GM23338 (cell line): ENCODE measurements around the gene GPC6. TPM values are rescaled to one million over a fixed set of nuclear protein-coding genes. Genes with fewer than 3 reads are reported as not detected.

ENCODE experiments used
- ATAC-seq: fragments of 200-7000 bp; cut with Tn5 transposase; 3 replicates; pipeline ENCODE4 v1.9.1; 2020
- DNase-seq: peaks from one replicate; pipeline ENCODE4 v3.0.0-alpha.2; 2015; ENCODE audit warnings: low spot score
- H2AFZ ChIP-seq: fragments of 200-600 bp; sonication (generic); 2 replicates; pipeline ENCODE4 v1.8.0; 2016; ENCODE audit warnings: antibody characterized with exemption, mild to moderate bottlenecking, moderate library complexity
- H3F3A ChIP-seq: fragments of 200-600 bp; sonication (generic); replicated peaks from 2 replicates; pipeline ENCODE4 v1.8.0; 2017; ENCODE audit warnings: antibody characterized with exemption, mixed run types, low read depth
- H3K27ac ChIP-seq: fragments of 200-600 bp; sonication (generic); 2 replicates; pipeline ENCODE4 v1.6.1; 2016; ENCODE audit warnings: low read depth
- H3K27me3 ChIP-seq: fragments of 200-600 bp; sonication (generic); 2 replicates; pipeline ENCODE4 v1.8.0; 2016; ENCODE audit warnings: mild to moderate bottlenecking, mixed run types, moderate library complexity; ENCODE audit not compliant: insufficient read depth
- H3K36me3 ChIP-seq: fragments of 200-600 bp; sonication (generic); 2 replicates; pipeline ENCODE4 v1.8.0; 2016; ENCODE audit warnings: mild to moderate bottlenecking; ENCODE audit not compliant: insufficient read depth
- H3K4me1 ChIP-seq: fragments of 200-600 bp; sonication (generic); 2 replicates; pipeline ENCODE4 v1.8.0; 2016; ENCODE audit warnings: mild to moderate bottlenecking, moderate library complexity; ENCODE audit not compliant: insufficient read depth
- H3K4me2 ChIP-seq: fragments of 200-600 bp; sonication (generic); 2 replicates; pipeline ENCODE4 v1.7.1; 2017; ENCODE audit warnings: mixed run types
- H3K4me3 ChIP-seq: fragments of 200-600 bp; sonication (generic); 2 replicates; pipeline ENCODE4 v1.6.1; 2016; ENCODE audit warnings: mixed run types
- H3K79me2 ChIP-seq: fragments of 200-600 bp; sonication (generic); replicated peaks from 2 replicates; pipeline ENCODE4 v1.8.0; 2017; ENCODE audit warnings: mild to moderate bottlenecking; ENCODE audit not compliant: insufficient read depth
- H3K9me2 ChIP-seq: fragments of 200-600 bp; sonication (generic); 2 replicates; pipeline ENCODE4 v1.8.0; 2017; ENCODE audit not compliant: insufficient read depth
- H4K20me1 ChIP-seq: fragments of 200-600 bp; sonication (generic); replicated peaks from 2 replicates; pipeline ENCODE4 v1.8.0; 2017; ENCODE audit warnings: mild to moderate bottlenecking; ENCODE audit not compliant: insufficient read depth
- H3K27ac Mint-ChIP-seq: 2 replicates; pipeline ENCODE4 v1.8.0; 2020; ENCODE audit warnings: inconsistent platforms, mild to moderate bottlenecking, moderate library complexity, mixed read lengths
- H3K27me3 Mint-ChIP-seq: 3 replicates; pipeline ENCODE4 v1.8.0; 2022; ENCODE audit warnings: low read depth, mild to moderate bottlenecking, moderate library complexity, mixed read lengths, inconsistent platforms; ENCODE audit not compliant: insufficient read depth, poor library complexity
- H3K36me3 Mint-ChIP-seq: 3 replicates; pipeline ENCODE4 v1.8.0; 2021; ENCODE audit warnings: low read depth, mild to moderate bottlenecking, inconsistent platforms, moderate library complexity, mixed read lengths
- H3K4me1 Mint-ChIP-seq: 3 replicates; pipeline ENCODE4 v1.8.0; 2020; ENCODE audit warnings: mild to moderate bottlenecking, inconsistent platforms, mixed read lengths
- H3K4me3 Mint-ChIP-seq: 3 replicates; pipeline ENCODE4 v1.8.0; 2021; ENCODE audit warnings: moderate library complexity, mild to moderate bottlenecking, inconsistent platforms, mixed read lengths
- H3K9me3 Mint-ChIP-seq: 3 replicates; pipeline ENCODE4 v1.8.0; 2020; ENCODE audit warnings: moderate library complexity, mild to moderate bottlenecking, inconsistent platforms, mixed read lengths
- CREB1 ChIP-seq: fragments of 250-450 bp; sonication (Bioruptor Pico); IDR thresholded peaks from 2 replicates; pipeline ENCODE4 v1.5.0; 2020; ENCODE audit warnings: low read depth, mild to moderate bottlenecking, moderate library complexity
- CTCF ChIP-seq, 2 experiments: fragments of 200-600 bp in 1 of 2; sonication (generic) in 1 of 2; conservative IDR thresholded peaks; 2 replicates each; pipeline versions ENCODE4 v1.5.1 to v1.6.1; 2016 to 2017; ENCODE audit warnings: antibody characterized with exemption in 2 of 2, low read depth in 2 of 2, mild to moderate bottlenecking in 2 of 2, moderate library complexity in 1 of 2
- EZH2 ChIP-seq: fragments of 200-600 bp; sonication (generic); IDR thresholded peaks from one replicate; pipeline ENCODE4 v1.8.0; 2017; ENCODE audit warnings: antibody characterized with exemption, mild to moderate bottlenecking, low read depth; ENCODE audit not compliant: unreplicated experiment
- EZH2phosphoT487 ChIP-seq: fragments of 200-600 bp; sonication (generic); IDR thresholded peaks from one replicate; pipeline ENCODE4 v1.8.1; 2018; ENCODE audit warnings: antibody characterized with exemption; ENCODE audit not compliant: unreplicated experiment
- JUNB ChIP-seq: IDR thresholded peaks from one replicate; pipeline ENCODE4 v1.6.1; 2016; ENCODE audit warnings: antibody characterized with exemption; ENCODE audit not compliant: unreplicated experiment
- NANOG ChIP-seq: IDR thresholded peaks from 2 replicates; pipeline ENCODE4 v1.6.1; 2016; ENCODE audit warnings: antibody characterized with exemption, borderline replicate concordance
- POLR2AphosphoS5 ChIP-seq: IDR thresholded peaks from 2 replicates; pipeline ENCODE4 v1.6.1; 2016; ENCODE audit warnings: antibody characterized with exemption, low read depth
- STAT1 ChIP-seq: IDR thresholded peaks from one replicate; pipeline ENCODE4 v1.6.1; 2016; ENCODE audit warnings: antibody characterized with exemption; ENCODE audit not compliant: unreplicated experiment
- ZNF331 ChIP-seq: fragments of 250-450 bp; sonication (Bioruptor Pico); IDR thresholded peaks from 2 replicates; pipeline ENCODE4 v1.5.0; 2020; ENCODE audit warnings: low read depth, mild to moderate bottlenecking, moderate library complexity
- polyA plus RNA-seq: library from polyadenylated mRNA; unstranded; fragments of >200 nt; fragmentation: Nextera tagmentation; extraction: Ambion mirVana; gene quantifications from 2 replicates; pipeline ENCODE4 v1.2.1, GENCODE V29; 2016
- total RNA-seq: library from RNA; depleted of rRNA; stranded (reverse); fragments of >200 nt; shearing (Covaris generic); gene quantifications from 2 replicates; pipeline ENCODE4 v1.2.3, GENCODE V29; 2014
- TF ChIP-seq, protein P1 (sequence below): fragments of 250-450 bp; sonication (Bioruptor Pico); IDR thresholded peaks from 2 replicates; pipeline ENCODE4 v1.5.0; 2020; ENCODE audit warnings: mild to moderate bottlenecking, moderate library complexity
- TF ChIP-seq, protein P2 (sequence below): IDR thresholded peaks from 2 replicates; pipeline ENCODE4 v1.6.1; 2016; ENCODE audit warnings: antibody characterized with exemption

Gene GPC6
- total and polyA plus RNA-seq, 2 experiments from 2014 or later = 6.4 to 28.6 TPM

- no peak for TF ChIP-seq STAT1
- TF ChIP-seq ZNF331 = no peak
Observed at GRCh38 chr13:93472814-93473296, 246.2 kb downstream of the GPC6 start (continued).

DNA sequence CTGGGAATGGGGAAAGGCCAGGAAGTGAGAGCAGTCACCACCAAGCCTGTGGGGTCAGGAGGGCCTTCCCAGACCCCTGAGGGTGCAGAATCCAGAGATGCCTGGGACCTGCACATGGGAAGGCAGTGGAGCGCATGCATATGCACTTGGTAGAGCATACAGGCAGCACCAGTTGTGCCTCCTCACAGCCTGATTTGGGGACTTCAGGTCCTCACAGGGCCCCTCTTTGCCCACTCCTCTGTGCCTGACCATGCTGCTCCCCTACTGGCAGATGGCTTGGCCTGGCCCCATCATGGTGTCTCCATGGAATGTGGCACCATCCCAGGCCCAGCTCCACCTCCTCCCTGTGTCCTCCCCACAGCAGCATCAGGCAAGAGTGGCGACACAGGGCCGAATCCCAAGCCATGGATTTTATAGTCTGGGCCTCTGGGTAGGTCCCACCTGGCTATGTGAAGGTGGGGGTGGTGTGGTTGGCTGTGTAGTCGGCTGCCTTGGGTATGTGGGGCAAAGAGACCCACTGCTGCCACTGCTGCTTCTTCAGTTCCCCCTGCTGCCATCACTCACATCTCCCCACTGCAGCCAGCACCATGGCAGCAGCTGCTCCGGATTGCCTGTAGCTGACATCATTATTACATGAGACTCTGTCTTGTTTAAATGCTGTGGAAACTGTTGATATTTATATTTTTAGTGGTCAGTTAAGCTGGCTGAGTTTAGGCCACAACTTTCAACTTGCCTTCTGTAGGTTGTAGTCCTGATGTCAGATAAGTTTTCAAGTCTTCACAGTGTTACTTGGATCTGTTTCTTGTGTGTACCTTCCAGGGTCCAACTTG is 247.0 kb downstream of the GPC6 start:
- DNase-seq (no peak), ATAC-seq (no peak)
- Histone ChIP-seq H3K4me2 (no peak overlapping the region), H3K36me3 (no peaks in the 10 kb centered on the region; the same call in 1 of the 2 replicates), H3K4me1 (peaks cover 12% of the 10 kb centered on the region), H3K9me2 (no peaks in the 10 kb centered on the region), H3K4me3 (no peak overlapping the region), H4K20me1 (no peaks in the 10 kb centered on the region), H3K27ac (no peak overlapping the region), H3K79me2 (peaks cover 44% of the 10 kb centered on the region), H2AFZ (no peak overlapping the region), H3F3A (no peaks in the 10 kb centered on the region), H3K27me3 (no peaks in the 10 kb centered on the region)
- Mint-ChIP-seq H3K36me3 (peaks cover 33% of the 10 kb centered on the region; the same call in 2 of the 3 replicates), H3K9me3 (peaks cover 32% of the 10 kb centered on the region), H3K4me3 (no peak overlapping the region), H3K27me3 (peaks cover 10% of the 10 kb centered on the region), H3K27ac (0 out of 2 replicates have a peak overlapping the region, but pooled peaks have one; percentile 12), H3K4me1 (peaks cover 15% of the 10 kb centered on the region)
- TF ChIP-seq CTCF (conservative IDR thresholded peaks at IDR 0.05; ENCODE audit: low read depth in 2 of 2) (no peak), EZH2phosphoT487 (no peak), CREB1 (CRISPR knock-in tag) (no peak), STAT1 (no peak), ZNF331 (no peak), POLR2AphosphoS5 (no peak), JUNB (no peak), NANOG (no peak), EZH2 (no peak)
- TF ChIP-seq, protein P1, sequence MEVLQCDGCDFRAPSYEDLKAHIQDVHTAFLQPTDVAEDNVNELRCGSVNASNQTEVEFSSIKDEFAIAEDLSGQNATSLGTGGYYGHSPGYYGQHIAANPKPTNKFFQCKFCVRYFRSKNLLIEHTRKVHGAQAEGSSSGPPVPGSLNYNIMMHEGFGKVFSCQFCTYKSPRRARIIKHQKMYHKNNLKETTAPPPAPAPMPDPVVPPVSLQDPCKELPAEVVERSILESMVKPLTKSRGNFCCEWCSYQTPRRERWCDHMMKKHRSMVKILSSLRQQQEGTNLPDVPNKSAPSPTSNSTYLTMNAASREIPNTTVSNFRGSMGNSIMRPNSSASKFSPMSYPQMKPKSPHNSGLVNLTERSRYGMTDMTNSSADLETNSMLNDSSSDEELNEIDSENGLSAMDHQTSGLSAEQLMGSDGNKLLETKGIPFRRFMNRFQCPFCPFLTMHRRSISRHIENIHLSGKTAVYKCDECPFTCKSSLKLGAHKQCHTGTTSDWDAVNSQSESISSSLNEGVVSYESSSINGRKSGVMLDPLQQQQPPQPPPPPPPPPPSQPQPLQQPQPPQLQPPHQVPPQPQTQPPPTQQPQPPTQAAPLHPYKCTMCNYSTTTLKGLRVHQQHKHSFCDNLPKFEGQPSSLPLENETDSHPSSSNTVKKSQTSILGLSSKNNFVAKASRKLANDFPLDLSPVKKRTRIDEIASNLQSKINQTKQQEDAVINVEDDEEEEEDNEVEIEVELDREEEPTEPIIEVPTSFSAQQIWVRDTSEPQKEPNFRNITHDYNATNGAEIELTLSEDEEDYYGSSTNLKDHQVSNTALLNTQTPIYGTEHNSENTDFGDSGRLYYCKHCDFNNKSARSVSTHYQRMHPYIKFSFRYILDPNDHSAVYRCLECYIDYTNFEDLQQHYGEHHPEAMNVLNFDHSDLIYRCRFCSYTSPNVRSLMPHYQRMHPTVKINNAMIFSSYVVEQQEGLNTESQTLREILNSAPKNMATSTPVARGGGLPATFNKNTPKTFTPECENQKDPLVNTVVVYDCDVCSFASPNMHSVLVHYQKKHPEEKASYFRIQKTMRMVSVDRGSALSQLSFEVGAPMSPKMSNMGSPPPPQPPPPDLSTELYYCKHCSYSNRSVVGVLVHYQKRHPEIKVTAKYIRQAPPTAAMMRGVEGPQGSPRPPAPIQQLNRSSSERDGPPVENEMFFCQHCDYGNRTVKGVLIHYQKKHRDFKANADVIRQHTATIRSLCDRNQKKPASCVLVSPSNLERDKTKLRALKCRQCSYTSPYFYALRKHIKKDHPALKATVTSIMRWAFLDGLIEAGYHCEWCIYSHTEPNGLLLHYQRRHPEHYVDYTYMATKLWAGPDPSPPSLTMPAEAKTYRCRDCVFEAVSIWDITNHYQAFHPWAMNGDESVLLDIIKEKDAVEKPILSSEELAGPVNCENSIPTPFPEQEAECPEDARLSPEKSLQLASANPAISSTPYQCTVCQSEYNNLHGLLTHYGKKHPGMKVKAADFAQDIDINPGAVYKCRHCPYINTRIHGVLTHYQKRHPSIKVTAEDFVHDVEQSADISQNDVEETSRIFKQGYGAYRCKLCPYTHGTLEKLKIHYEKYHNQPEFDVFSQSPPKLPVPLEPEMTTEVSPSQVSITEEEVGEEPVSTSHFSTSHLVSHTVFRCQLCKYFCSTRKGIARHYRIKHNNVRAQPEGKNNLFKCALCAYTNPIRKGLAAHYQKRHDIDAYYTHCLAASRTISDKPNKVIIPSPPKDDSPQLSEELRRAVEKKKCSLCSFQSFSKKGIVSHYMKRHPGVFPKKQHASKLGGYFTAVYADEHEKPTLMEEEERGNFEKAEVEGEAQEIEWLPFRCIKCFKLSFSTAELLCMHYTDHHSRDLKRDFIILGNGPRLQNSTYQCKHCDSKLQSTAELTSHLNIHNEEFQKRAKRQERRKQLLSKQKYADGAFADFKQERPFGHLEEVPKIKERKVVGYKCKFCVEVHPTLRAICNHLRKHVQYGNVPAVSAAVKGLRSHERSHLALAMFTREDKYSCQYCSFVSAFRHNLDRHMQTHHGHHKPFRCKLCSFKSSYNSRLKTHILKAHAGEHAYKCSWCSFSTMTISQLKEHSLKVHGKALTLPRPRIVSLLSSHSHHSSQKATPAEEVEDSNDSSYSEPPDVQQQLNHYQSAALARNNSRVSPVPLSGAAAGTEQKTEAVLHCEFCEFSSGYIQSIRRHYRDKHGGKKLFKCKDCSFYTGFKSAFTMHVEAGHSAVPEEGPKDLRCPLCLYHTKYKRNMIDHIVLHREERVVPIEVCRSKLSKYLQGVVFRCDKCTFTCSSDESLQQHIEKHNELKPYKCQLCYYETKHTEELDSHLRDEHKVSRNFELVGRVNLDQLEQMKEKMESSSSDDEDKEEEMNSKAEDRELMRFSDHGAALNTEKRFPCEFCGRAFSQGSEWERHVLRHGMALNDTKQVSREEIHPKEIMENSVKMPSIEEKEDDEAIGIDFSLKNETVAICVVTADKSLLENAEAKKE (CRISPR knock-in tag) = no peak
- TF ChIP-seq, protein P2, sequence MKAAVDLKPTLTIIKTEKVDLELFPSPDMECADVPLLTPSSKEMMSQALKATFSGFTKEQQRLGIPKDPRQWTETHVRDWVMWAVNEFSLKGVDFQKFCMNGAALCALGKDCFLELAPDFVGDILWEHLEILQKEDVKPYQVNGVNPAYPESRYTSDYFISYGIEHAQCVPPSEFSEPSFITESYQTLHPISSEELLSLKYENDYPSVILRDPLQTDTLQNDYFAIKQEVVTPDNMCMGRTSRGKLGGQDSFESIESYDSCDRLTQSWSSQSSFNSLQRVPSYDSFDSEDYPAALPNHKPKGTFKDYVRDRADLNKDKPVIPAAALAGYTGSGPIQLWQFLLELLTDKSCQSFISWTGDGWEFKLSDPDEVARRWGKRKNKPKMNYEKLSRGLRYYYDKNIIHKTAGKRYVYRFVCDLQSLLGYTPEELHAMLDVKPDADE = no peak
